Osteocyte (in vitro differentiated cells): ENCODE data around the gene SCRT2. TPM values are rescaled to one million over a fixed set of nuclear protein-coding genes. Genes with fewer than 3 reads are reported as not detected.
"Not testable (repeated sequence)": the region's sequence is repeated elsewhere in the genome, so short reads cannot be mapped to it uniquely, and the experiment has no call there.

Experiments
- DNase-seq: peaks from one replicate; pipeline ENCODE4 v3.0.0; 2021; ENCODE audit warnings: mixed read lengths; ENCODE audit not compliant: unreplicated experiment; ENCODE audit errors: extremely low spot score
- H3K27ac Mint-ChIP-seq: one replicate; pipeline ENCODE4 v1.8.0; 2021; ENCODE audit warnings: mild to moderate bottlenecking, mixed read lengths; ENCODE audit not compliant: unreplicated experiment
- H3K27me3 Mint-ChIP-seq: one replicate; pipeline ENCODE4 v1.8.0; 2021; ENCODE audit warnings: mixed read lengths; ENCODE audit not compliant: unreplicated experiment
- H3K36me3 Mint-ChIP-seq: one replicate; pipeline ENCODE4 v1.8.0; 2021; ENCODE audit warnings: mixed read lengths; ENCODE audit not compliant: unreplicated experiment
- H3K4me1 Mint-ChIP-seq: one replicate; pipeline ENCODE4 v1.8.0; 2021; ENCODE audit warnings: mixed read lengths; ENCODE audit not compliant: unreplicated experiment
- H3K4me3 Mint-ChIP-seq: one replicate; pipeline ENCODE4 v1.8.0; 2021; ENCODE audit warnings: mild to moderate bottlenecking, moderate library complexity, mixed read lengths; ENCODE audit not compliant: unreplicated experiment
- H3K9me3 Mint-ChIP-seq: one replicate; pipeline ENCODE4 v1.8.0; 2021; ENCODE audit warnings: mixed read lengths; ENCODE audit not compliant: unreplicated experiment
- long read RNA-seq: library from polyadenylated mRNA; unstranded; transcript quantifications from one replicate; pipeline ENCODE4 v2.0.0, GENCODE V29; 2021
- total RNA-seq: library from RNA; stranded (reverse); gene quantifications from 2 replicates; pipeline ENCODE4 v1.2.1, GENCODE V29; 2021
- TF ChIP-seq, protein P1 (sequence below): fragments of 200-600 bp; sonication (generic); IDR thresholded peaks from 2 replicates; pipeline ENCODE4 v1.5.0; 2021; ENCODE audit warnings: antibody characterized with exemption, mild to moderate bottlenecking, moderate library complexity

The SCRT2 gene
- not detected in 2 replicates for total RNA-seq
- long read RNA-seq: 0 reads

DNA sequence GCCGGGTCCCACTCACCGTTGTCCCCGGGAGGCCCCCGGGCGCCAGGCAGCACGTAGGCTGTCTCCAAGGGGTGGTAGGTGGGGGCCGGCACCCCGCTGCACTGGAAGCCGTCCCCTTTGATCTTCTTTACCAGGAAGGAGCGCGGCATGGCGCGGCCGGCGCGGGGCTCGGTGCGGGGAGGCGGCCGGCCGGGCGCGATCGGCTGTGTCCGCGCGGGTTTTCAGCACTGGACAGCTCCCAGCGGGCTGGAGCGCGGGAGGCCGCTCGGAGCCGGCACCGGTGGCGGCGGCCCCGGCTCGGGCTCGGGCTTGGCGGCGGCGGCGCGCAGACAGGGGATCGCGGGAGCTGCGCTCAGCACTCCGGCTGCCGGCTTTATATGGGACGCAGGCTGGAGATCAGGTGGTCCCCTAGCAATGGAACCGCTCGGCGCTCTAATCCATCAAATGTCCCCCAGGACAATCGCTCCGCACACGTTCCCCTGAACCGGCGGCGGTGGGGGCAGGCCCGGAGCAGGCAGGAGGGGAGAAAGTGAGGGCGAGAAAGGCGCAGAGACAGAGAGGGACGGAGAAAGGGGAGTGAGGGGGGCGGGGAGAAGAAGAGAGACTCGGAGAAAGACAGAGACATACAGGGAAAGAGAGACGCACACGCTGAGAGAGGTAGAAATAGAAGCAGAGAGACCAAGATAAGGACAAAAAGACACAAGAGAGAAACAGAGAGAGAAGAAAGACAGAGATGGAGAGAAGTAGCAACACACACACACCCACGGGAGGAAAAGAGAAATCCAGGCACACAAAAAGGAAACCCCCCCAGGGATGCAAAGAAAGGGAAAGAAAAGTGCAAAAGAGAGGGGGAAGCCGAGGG is at the start of gene SCRT2:
Gene SCRT2 (minus strand): TSS at position 350 of the 862 bp plus-strand sequence. CDS start 201 bp downstream, at position 149.
- Mint-ChIP-seq H3K4me3 (peak within 1 kb of the TSS; percentile 53), H3K27me3 (peaks cover 36% of the 10 kb centered on the region), H3K9me3 (no peaks in the 10 kb centered on the region), H3K4me1 (peaks cover 7% of the 10 kb centered on the region), H3K27ac (no peak within 1 kb of the TSS), H3K36me3 (no peaks in the 10 kb centered on the region)
- DNase-seq: peak; percentile 94
- TF ChIP-seq, protein P1, sequence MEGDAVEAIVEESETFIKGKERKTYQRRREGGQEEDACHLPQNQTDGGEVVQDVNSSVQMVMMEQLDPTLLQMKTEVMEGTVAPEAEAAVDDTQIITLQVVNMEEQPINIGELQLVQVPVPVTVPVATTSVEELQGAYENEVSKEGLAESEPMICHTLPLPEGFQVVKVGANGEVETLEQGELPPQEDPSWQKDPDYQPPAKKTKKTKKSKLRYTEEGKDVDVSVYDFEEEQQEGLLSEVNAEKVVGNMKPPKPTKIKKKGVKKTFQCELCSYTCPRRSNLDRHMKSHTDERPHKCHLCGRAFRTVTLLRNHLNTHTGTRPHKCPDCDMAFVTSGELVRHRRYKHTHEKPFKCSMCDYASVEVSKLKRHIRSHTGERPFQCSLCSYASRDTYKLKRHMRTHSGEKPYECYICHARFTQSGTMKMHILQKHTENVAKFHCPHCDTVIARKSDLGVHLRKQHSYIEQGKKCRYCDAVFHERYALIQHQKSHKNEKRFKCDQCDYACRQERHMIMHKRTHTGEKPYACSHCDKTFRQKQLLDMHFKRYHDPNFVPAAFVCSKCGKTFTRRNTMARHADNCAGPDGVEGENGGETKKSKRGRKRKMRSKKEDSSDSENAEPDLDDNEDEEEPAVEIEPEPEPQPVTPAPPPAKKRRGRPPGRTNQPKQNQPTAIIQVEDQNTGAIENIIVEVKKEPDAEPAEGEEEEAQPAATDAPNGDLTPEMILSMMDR: no peak

GRCh38 chr20:724797-725196 is 49.2 kb upstream of the SCRT2 start:
- H3K27ac Mint-ChIP-seq, H3K36me3 Mint-ChIP-seq, H3K4me1 Mint-ChIP-seq, DNase-seq, H3K4me3 Mint-ChIP-seq, H3K9me3 Mint-ChIP-seq: not testable (repeated sequence)
- H3K27me3 Mint-ChIP-seq: peaks cover 44% of the 10 kb centered on the region

- H3K36me3 Mint-ChIP-seq: no peaks in the 10 kb centered on the region
- H3K9me3 Mint-ChIP-seq: no peaks in the 10 kb centered on the region
- H3K4me3 Mint-ChIP-seq: no peak overlapping the region
- H3K4me1 Mint-ChIP-seq: peaks cover 3% of the 10 kb centered on the region
- no peak overlapping the region for H3K27ac Mint-ChIP-seq
- TF ChIP-seq, protein P1: no peak
- peaks cover 41% of the 10 kb centered on the region for H3K27me3 Mint-ChIP-seq
- DNase-seq: no peak
Measured at GRCh38 chr20:723756-724155, 48.2 kb upstream of the SCRT2 start.

- TF ChIP-seq, protein P1: no peak
- DNase-seq: no peak
- Mint-ChIP-seq H3K4me3 (no peak overlapping the region), H3K9me3 (no peaks in the 10 kb centered on the region), H3K4me1 (no peaks in the 10 kb centered on the region), H3K27me3 (peaks cover 37% of the 10 kb centered on the region), H3K36me3 (no peaks in the 10 kb centered on the region), H3K27ac (no peak overlapping the region)
Measured at GRCh38 chr20:722822-723644, 47.4 kb upstream of the SCRT2 start.

GRCh38 chr20:721876-722275 is 46.3 kb upstream of the SCRT2 start:
- Mint-ChIP-seq H3K27me3 (peaks cover 37% of the 10 kb centered on the region), H3K4me3 (no peak overlapping the region), H3K36me3 (no peaks in the 10 kb centered on the region), H3K27ac (no peak overlapping the region), H3K4me1 (no peaks in the 10 kb centered on the region), H3K9me3 (no peaks in the 10 kb centered on the region)
- TF ChIP-seq, protein P1: no peak
- no peak for DNase-seq
